HG02884 (cell line): ENCODE data around the gene LIN7C.
"Not testable (repeated sequence)": the region's sequence is repeated elsewhere in the genome, so short reads cannot be mapped to it uniquely, and the experiment has no call there.

Source experiments
- ATAC-seq: cut with Tn5 transposase; IDR thresholded peaks from one replicate; pipeline ENCODE4 v1.9.1; 2021; ENCODE audit warnings: mild to moderate bottlenecking, moderate library complexity; ENCODE audit not compliant: unreplicated experiment

Gene LIN7C

GRCh38 chr11:27506200-27507182 lies at the start of gene LIN7C:
Gene LIN7C, minus strand, starts transcription at chr11:27506769. Its CDS starts 17 bp downstream, at chr11:27506752.
- peak; percentile 90 for ATAC-seq

GRCh38 chr11:27555264-27555663 lies 48.7 kb upstream of the LIN7C start:
- ATAC-seq: no peak

GRCh38 chr11:27553186-27553585 lies 46.6 kb upstream of the LIN7C start:
- no peak for ATAC-seq

- no peak for ATAC-seq
Observed at GRCh38 chr11:27552341-27552740, 45.8 kb upstream of the LIN7C start.

- no peak for ATAC-seq
Observed at GRCh38 chr11:27551127-27551526, 44.6 kb upstream of the LIN7C start.

- no peak for ATAC-seq
Observed at GRCh38 chr11:27545946-27546345, 39.4 kb upstream of the LIN7C start.

GRCh38 chr11:27545035-27545434 lies 38.5 kb upstream of the LIN7C start:
- ATAC-seq: no peak

- ATAC-seq: no peak
Observed at GRCh38 chr11:27541790-27542189, 35.2 kb upstream of the LIN7C start.

GRCh38 chr11:27540051-27540450 lies 33.5 kb upstream of the LIN7C start:
- ATAC-seq: no peak

- no peak for ATAC-seq
Observed at GRCh38 chr11:27535103-27535502, 28.5 kb upstream of the LIN7C start.

- ATAC-seq: no peak
Observed at GRCh38 chr11:27532652-27533325, 26.2 kb upstream of the LIN7C start.

- ATAC-seq: no peak
Observed at GRCh38 chr11:27528712-27529111, 22.1 kb upstream of the LIN7C start.

- no peak for ATAC-seq
Observed at GRCh38 chr11:27526535-27526934, 20.0 kb upstream of the LIN7C start.

GRCh38 chr11:27525824-27526516 lies 19.4 kb upstream of the LIN7C start:
- no peak for ATAC-seq

GRCh38 chr11:27524155-27524554 lies 17.6 kb upstream of the LIN7C start:
- ATAC-seq: no peak

- ATAC-seq: no peak
Observed at GRCh38 chr11:27520226-27520625, 13.7 kb upstream of the LIN7C start.

- ATAC-seq: no peak
Observed at GRCh38 chr11:27518518-27518917, 11.9 kb upstream of the LIN7C start.

GRCh38 chr11:27517490-27517889 lies 10.9 kb upstream of the LIN7C start:
- not testable (repeated sequence) for ATAC-seq

- no peak for ATAC-seq
Observed at GRCh38 chr11:27514558-27514957, 8.0 kb upstream of the LIN7C start.

- no peak for ATAC-seq
Observed at GRCh38 chr11:27514076-27514475, 7.5 kb upstream of the LIN7C start.

- no peak for ATAC-seq
Observed at GRCh38 chr11:27513389-27513788, 6.8 kb upstream of the LIN7C start.
